ENCODE data around the gene COL20A1. TPM values are rescaled to one million over a fixed set of nuclear protein-coding genes. Genes with fewer than 3 reads are reported as not detected.

The COL20A1 gene
- total and polyA plus RNA-seq, 2 of the 13 experiments (the other 11 are each of a cell fraction or from before 2014, with no cell fraction given), result not detected

GRCh38 chr20:63280929-63281545, 11.9 kb upstream of the COL20A1 start:
- POLR2A ChIA-PET, result interaction anchor here (1.6 kb wide), 1 partner anchor 8 kb away, joined by 4 read pairs; the partner anchor contains the start of gene ARFGAP1
- TF ChIP-seq BORCS8-MEF2B (CRISPR knock-in tag; IDR thresholded peaks at IDR 0.05) (0 out of 2 replicates have a peak, but pooled peaks have one; percentile 39), E2F5 (CRISPR knock-in tag; conservative IDR thresholded peaks at IDR 0.05) (no peak), NRL (CRISPR knock-in tag; IDR thresholded peaks at IDR 0.05; ENCODE audit: borderline replicate concordance) (0 out of 2 replicates have a peak, but pooled peaks have one; percentile 66), BHLHE40 (IDR thresholded peaks at IDR 0.05; ENCODE audit: low read length) (no peak), KLF15 (CRISPR knock-in tag; IDR thresholded peaks at IDR 0.05; ENCODE audit: borderline replicate concordance) (no peak), ATF1 (CRISPR knock-in tag; IDR thresholded peaks at IDR 0.05) (no peak), DZIP1 (CRISPR knock-in tag; IDR thresholded peaks at IDR 0.05) (no peak), ZNF746 (CRISPR knock-in tag; IDR thresholded peaks at IDR 0.05) (no peak), ZNF333 (CRISPR knock-in tag; IDR thresholded peaks at IDR 0.05; ENCODE audit: borderline replicate concordance) (no peak), ZNF691 (CRISPR knock-in tag; IDR thresholded peaks at IDR 0.05; ENCODE audit: borderline replicate concordance, low read depth) (no peak), RERE (CRISPR knock-in tag; IDR thresholded peaks at IDR 0.05; ENCODE audit: low read depth) (no peak), CREM (IDR thresholded peaks at IDR 0.05) (no peak), CREM (CRISPR knock-in tag; IDR thresholded peaks at IDR 0.05) (no peak), SIX4 (CRISPR knock-in tag; IDR thresholded peaks at IDR 0.05) (no peak)

More at GRCh38 chr20:63280929-63281545, 11.9 kb upstream of the COL20A1 start:
- in situ Hi-C loops (cut with HindIII; ENCODE audit: extremely low pct_ligation_motif_present, low pct_unique_long_range_greater_than_20kb) (no loop called here), intact Hi-C loops (cut with micrococcal nuclease; ENCODE audit: unreplicated experiment) (no loop called here)
- Histone ChIP-seq H3K4me2 (ENCODE audit: low read depth, low read length) (no peak overlapping the region), H4K20me1 (ENCODE audit: insufficient read depth, low read length) (peaks cover 8% of the 10 kb centered on the region; the same call in 1 of the 2 replicates), H3K4me3 (replicated peaks in 1 of 3; ENCODE audit: insufficient read depth in 1 of 3, low read depth in 2 of 3, low read length in 3 of 3) (no peak overlapping the region), H3K36me3 (replicated peaks in 1 of 2; ENCODE audit: control insufficient read depth in 1 of 2, insufficient read depth in 2 of 2, low read length in 2 of 2) (peaks cover 56 to 90% of the 10 kb centered on the region in 2 experiments), H3K79me2 (ENCODE audit: insufficient read depth, low read length) (peaks cover 8% of the 10 kb centered on the region), H3K9me3 (ENCODE audit: low read length) (no peaks in the 10 kb centered on the region), H3K9ac (ENCODE audit: insufficient read depth, low read depth, low read length) (no peak overlapping the region), H3K27ac (ENCODE audit: extremely low read length, insufficient read depth, low read length) (no peak overlapping the region), H2AFZ (ENCODE audit: low read length) (no peak overlapping the region), H3K27me3 (ENCODE audit: control insufficient read depth in 1 of 2, insufficient read depth in 2 of 2, low read length in 2 of 2) (no peaks in the 10 kb centered on the region), H3K4me1 (ENCODE audit: insufficient read depth, low read length) (no peaks in the 10 kb centered on the region)
- FAIRE-seq (peak; percentile 37), ATAC-seq (peak; percentile 50), DNase-seq (ENCODE audit: low spot score) (no peak)
- BruUV-seq (replicated peaks), result no TSS peak
- CTCF ChIA-PET (ENCODE audit: low intra/inter-chr PET ratio, low total read pairs), result interaction anchor here (1.5 kb wide), 1 partner anchor 57 kb away, joined by 4 read pairs; no protein-coding TSS in a partner anchor
- 94% methylated on average over 15 of the region's 19 CpGs for WGBS (ENCODE audit: low lambda C conversion rate)
